Lung (tissue), 12 donors: ENCODE data around the gene PATZ1. TPM values are rescaled to one million over a fixed set of nuclear protein-coding genes. Genes with fewer than 3 reads are reported as not detected.

Experiments
- ATAC-seq: fragments of 200-7000 bp; cut with Tn5 transposase; one replicate; pipeline ENCODE4 v1.9.1; 2020; ENCODE audit warnings: moderate number of reproducible peaks; ENCODE audit not compliant: insufficient read depth, low FRiP score
- DNase-seq, 3 donors: peaks; one replicate each; pipeline ENCODE4 v3.0.0-alpha.2; 2013 to 2017
- H3K27ac ChIP-seq, 2 donors: one replicate each; pipeline ENCODE4 v1.5.1; 2013; ENCODE audit warnings: mild to moderate bottlenecking in 2 of 2, moderate library complexity in 2 of 2, control low read depth in 1 of 2, inconsistent platforms in 1 of 2, low read depth in 1 of 2, low read length in 1 of 2
- H3K27me3 ChIP-seq, 3 donors: one replicate each; pipeline ENCODE4 v1.5.1; 2013; ENCODE audit warnings: low read length in 2 of 3; ENCODE audit not compliant: control insufficient read depth in 3 of 3, insufficient read depth in 3 of 3
- H3K36me3 ChIP-seq, 4 donors: one replicate each; pipeline ENCODE4 v1.5.1; 2013; ENCODE audit warnings: low read length in 4 of 4, mild to moderate bottlenecking in 1 of 4, moderate library complexity in 1 of 4; ENCODE audit not compliant: control insufficient read depth in 4 of 4, insufficient read depth in 4 of 4
- H3K4me1 ChIP-seq, 5 donors: one replicate each; pipeline ENCODE4 v1.5.1; 2013; ENCODE audit warnings: low read length in 5 of 5, mild to moderate bottlenecking in 2 of 5, moderate library complexity in 1 of 5; ENCODE audit not compliant: control insufficient read depth in 5 of 5, insufficient read depth in 5 of 5
- H3K4me3 ChIP-seq: one replicate; pipeline ENCODE4 v1.5.1; 2013; ENCODE audit warnings: mild to moderate bottlenecking, control low read depth, moderate library complexity
- H3K9ac ChIP-seq, 2 donors: one replicate each; pipeline ENCODE4 v1.5.1; 2013; ENCODE audit warnings: low read length in 2 of 2, control low read depth in 1 of 2; ENCODE audit not compliant: insufficient read depth in 1 of 2
- H3K9me3 ChIP-seq, 4 donors: one replicate each; pipeline ENCODE4 v1.5.1; 2013; ENCODE audit warnings: low read length in 3 of 4, mild to moderate bottlenecking in 1 of 4, moderate library complexity in 1 of 4; ENCODE audit not compliant: control insufficient read depth in 4 of 4, insufficient read depth in 3 of 4
- WGBS, 2 donors: extraction: QIAGEN DNeasy Blood & Tissue Kit; methylation state at CpG; one replicate each; pipeline ENCODE4 v1.1.7; 2013; 5-methylcytosine and 5-hydroxymethylcytosine counted together
- polyA plus RNA-seq, 2 donors: library from polyadenylated mRNA; stranded (reverse); fragments of 200-250 nt; gene quantifications; one replicate each; pipeline ENCODE4 v1.2.1, GENCODE V29; 2013
- total RNA-seq, 2 donors: library from RNA; depleted of rRNA in 1 of 2; stranded (reverse); fragments of >200 nt in 1 of 2; gene quantifications; one replicate each; pipeline ENCODE4 v1.2.1, GENCODE V29; 2014 to 2021
- TF ChIP-seq, protein P1 (sequence below): IDR thresholded peaks from 2 replicates; pipeline ENCODE4 v1.5.1; 2012; ENCODE audit warnings: mild to moderate bottlenecking; ENCODE audit errors: control extremely low read depth, extremely low read depth
- donor health status: control.
- donor health status: control.
- donor health status: Bipolar disorder and iron deficiency.
- donor health status: healthy.
- donor health status: DM: yes; HTN: yes; CAD: no.

Gene PATZ1
- total and polyA plus RNA-seq, 4 donors: 12.6 to 35.4 (median 29.6) TPM

DNA sequence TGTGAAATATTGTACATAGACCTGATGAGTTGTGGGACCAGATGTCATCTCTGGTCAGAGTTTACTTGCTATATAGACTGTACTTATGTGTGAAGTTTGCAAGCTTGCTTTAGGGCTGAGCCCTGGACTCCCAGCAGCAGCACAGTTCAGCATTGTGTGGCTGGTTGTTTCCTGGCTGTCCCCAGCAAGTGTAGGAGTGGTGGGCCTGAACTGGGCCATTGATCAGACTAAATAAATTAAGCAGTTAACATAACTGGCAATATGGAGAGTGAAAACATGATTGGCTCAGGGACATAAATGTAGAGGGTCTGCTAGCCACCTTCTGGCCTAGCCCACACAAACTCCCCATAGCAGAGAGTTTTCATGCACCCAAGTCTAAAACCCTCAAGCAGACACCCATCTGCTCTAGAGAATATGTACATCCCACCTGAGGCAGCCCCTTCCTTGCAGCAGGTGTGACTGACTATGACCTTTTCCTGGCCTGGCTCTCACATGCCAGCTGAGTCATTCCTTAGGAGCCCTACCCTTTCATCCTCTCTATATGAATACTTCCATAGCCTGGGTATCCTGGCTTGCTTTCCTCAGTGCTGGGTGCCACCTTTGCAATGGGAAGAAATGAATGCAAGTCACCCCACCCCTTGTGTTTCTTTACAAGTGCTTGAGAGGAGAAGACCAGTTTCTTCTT, 66.2 kb downstream of the PATZ1 start:
- Histone ChIP-seq H3K9ac (no peak overlapping the region), H3K4me3 (no peak overlapping the region), H3K27me3 (no peaks in the 10 kb centered on the region), H3K27ac (peak overlapping the region in 1 of 2 donors; percentile 20), H3K36me3 (peaks cover 5 to 58% (median 17%) of the 10 kb centered on the region in 4 donors), H3K4me1 (peaks cover 0 to 6% (median 2%) of the 10 kb centered on the region in 5 donors), H3K9me3 (no peaks in the 10 kb centered on the region)
- DNase-seq (no peak), ATAC-seq (no peak)
- TF ChIP-seq, protein P1, sequence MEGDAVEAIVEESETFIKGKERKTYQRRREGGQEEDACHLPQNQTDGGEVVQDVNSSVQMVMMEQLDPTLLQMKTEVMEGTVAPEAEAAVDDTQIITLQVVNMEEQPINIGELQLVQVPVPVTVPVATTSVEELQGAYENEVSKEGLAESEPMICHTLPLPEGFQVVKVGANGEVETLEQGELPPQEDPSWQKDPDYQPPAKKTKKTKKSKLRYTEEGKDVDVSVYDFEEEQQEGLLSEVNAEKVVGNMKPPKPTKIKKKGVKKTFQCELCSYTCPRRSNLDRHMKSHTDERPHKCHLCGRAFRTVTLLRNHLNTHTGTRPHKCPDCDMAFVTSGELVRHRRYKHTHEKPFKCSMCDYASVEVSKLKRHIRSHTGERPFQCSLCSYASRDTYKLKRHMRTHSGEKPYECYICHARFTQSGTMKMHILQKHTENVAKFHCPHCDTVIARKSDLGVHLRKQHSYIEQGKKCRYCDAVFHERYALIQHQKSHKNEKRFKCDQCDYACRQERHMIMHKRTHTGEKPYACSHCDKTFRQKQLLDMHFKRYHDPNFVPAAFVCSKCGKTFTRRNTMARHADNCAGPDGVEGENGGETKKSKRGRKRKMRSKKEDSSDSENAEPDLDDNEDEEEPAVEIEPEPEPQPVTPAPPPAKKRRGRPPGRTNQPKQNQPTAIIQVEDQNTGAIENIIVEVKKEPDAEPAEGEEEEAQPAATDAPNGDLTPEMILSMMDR: no peak

DNA sequence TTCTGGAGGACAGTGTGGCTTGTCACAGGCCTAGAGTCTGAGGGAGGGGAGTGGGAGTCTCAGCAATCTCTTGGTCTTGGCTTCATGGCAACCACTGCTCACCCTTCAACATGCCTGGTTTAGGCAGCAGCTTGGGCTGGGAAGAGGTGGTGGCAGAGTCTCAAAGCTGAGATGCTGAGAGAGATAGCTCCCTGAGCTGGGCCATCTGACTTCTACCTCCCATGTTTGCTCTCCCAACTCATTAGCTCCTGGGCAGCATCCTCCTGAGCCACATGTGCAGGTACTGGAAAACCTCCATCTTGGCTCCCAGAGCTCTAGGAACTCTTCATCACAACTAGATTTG, 66.8 kb downstream of the PATZ1 start:
- peaks cover 5 to 56% (median 20%) of the 10 kb centered on the region in 4 donors for H3K36me3 ChIP-seq
- no peak overlapping the region for H3K4me3 ChIP-seq
- DNase-seq: no peak
- TF ChIP-seq, protein P1: no peak
- ATAC-seq: no peak
- H3K27me3 ChIP-seq: no peaks in the 10 kb centered on the region
- H3K9ac ChIP-seq: no peak overlapping the region
- H3K9me3 ChIP-seq: no peaks in the 10 kb centered on the region
- H3K4me1 ChIP-seq: peaks cover 0 to under 1% (median 0%) of the 10 kb centered on the region in 5 donors
- H3K27ac ChIP-seq: peak overlapping the region in 1 of 2 donors; percentile 46

DNA sequence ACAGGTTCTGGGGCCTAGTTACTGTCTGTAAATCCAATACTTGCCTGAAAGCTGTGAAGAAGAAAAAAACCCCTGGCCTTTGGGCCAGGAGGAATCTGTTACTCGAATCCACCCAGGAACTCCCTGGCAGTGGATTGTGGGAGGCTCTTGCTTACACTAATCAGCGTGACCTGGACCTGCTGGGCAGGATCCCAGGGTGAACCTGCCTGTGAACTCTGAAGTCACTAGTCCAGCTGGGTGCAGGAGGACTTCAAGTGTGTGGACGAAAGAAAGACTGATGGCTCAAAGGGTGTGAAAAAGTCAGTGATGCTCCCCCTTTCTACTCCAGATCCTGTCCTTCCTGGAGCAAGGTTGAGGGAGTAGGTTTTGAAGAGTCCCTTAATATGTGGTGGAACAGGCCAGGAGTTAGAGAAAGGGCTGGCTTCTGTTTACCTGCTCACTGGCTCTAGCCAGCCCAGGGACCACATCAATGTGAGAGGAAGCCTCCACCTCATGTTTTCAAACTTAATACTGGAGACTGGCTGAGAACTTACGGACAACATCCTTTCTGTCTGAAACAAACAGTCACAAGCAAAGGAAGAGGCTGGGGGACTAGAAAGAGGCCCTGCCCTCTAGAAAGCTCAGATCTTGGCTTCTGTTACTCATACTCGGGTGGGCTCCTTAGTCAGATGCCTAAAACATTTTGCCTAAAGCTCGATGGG, 67.4 kb downstream of the PATZ1 start:
- ATAC-seq (no peak), DNase-seq (no peak)
- H3K27me3 ChIP-seq: no peaks in the 10 kb centered on the region
- H3K4me1 ChIP-seq: no peaks in the 10 kb centered on the region
- H3K9me3 ChIP-seq: no peaks in the 10 kb centered on the region
- H3K36me3 ChIP-seq: peaks cover 5 to 52% (median 19%) of the 10 kb centered on the region in 4 donors
- WGBS, 2 donors: 69 to 79% methylated on average over 6 of the region's 6 CpGs
- H3K4me3 ChIP-seq: no peak overlapping the region
- no peak overlapping the region for H3K9ac ChIP-seq
- peak overlapping the region in 1 of 2 donors; percentile 46 for H3K27ac ChIP-seq
- TF ChIP-seq, protein P1: no peak
